GM12873 (cell line): Measurements from ENCODE around the gene C1orf141.

ENCODE experiments used
- TF ChIP-seq, protein P1 (sequence below): IDR thresholded peaks from 2 replicates; pipeline ENCODE4 v1.5.1; 2012; ENCODE audit warnings: low read depth, mild to moderate bottlenecking, moderate library complexity, low read length, control low read depth; ENCODE audit not compliant: insufficient read depth; ENCODE audit errors: missing control alignments

The C1orf141 gene

DNA sequence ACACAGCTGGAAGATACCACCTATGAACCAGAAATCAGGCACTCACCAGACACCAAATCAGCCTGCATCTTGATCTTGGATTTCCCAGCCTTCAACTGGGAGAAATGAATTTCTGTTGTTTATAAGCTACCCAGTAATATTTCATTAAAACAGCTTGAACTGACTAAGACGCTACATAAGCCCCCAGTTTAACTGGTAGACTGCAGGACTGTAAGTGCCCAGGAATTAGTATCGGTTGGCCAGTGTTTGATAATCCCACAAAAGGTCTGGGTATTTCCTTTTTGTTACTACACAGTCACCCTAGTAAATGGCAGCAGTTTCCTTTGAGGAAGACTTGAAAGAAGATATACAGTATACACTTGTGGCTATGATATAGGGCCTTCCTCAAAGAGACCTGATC lies 73.5 kb downstream of the C1orf141 start:
- TF ChIP-seq, protein P1, sequence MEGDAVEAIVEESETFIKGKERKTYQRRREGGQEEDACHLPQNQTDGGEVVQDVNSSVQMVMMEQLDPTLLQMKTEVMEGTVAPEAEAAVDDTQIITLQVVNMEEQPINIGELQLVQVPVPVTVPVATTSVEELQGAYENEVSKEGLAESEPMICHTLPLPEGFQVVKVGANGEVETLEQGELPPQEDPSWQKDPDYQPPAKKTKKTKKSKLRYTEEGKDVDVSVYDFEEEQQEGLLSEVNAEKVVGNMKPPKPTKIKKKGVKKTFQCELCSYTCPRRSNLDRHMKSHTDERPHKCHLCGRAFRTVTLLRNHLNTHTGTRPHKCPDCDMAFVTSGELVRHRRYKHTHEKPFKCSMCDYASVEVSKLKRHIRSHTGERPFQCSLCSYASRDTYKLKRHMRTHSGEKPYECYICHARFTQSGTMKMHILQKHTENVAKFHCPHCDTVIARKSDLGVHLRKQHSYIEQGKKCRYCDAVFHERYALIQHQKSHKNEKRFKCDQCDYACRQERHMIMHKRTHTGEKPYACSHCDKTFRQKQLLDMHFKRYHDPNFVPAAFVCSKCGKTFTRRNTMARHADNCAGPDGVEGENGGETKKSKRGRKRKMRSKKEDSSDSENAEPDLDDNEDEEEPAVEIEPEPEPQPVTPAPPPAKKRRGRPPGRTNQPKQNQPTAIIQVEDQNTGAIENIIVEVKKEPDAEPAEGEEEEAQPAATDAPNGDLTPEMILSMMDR: no peak

DNA sequence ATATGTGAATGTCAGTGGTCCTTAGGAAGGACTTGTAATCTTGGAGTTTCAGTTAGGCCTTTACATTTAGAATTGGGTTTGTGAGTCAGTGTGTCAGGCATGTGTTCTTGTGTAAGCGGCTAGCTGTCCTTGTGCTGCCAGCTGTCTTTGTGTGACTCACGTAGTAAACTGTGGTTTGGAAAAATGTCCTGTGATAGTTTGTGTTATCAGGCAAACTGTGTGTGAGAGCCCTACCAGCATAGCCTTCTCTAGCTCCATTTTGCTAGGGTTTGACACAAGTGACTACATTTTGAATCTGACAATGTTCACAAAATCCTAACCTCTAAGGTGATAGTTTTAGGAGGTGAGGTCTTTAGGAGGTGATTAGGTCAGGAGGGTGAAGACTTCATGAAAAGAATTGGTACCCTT lies 74.0 kb downstream of the C1orf141 start:
- TF ChIP-seq, protein P1: no peak

DNA sequence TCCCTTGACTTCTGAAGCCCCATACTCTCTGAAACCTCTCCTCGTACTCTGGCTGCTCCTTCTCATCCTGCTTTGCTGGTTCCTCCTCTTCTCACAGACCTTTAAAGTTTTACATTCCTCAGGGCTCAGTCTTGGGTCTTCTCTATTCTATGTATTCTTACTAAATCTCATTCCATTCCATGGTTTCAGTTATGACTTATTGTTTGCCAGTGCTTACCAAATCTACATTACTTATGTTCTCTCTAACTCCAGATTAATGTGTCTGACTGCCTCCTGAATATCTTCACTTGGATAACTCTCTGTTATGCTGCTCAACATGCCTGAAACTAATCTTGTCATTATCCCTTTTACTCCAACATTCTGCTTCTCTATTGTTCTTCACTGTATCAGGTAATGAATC lies 75.4 kb downstream of the C1orf141 start:
- TF ChIP-seq, protein P1: no peak

DNA sequence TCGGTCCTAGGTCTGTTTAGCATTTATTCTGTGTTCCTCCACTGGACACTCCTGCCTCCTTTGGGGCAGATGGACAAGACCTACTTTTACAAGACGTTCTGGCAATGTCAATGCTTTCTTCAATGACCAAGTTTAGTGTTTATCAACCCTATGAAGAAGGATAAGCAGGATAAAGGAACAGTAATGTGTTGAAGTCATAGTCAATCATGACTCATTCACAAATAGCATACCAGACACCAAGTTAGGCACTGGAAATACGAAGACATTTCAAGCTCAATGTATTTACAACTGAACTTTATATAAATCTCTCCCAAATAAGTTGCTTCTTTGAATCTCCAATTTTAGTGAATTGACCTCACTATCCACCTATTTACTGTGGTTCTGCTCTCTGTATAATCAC lies 76.0 kb downstream of the C1orf141 start:
- TF ChIP-seq, protein P1: no peak

DNA sequence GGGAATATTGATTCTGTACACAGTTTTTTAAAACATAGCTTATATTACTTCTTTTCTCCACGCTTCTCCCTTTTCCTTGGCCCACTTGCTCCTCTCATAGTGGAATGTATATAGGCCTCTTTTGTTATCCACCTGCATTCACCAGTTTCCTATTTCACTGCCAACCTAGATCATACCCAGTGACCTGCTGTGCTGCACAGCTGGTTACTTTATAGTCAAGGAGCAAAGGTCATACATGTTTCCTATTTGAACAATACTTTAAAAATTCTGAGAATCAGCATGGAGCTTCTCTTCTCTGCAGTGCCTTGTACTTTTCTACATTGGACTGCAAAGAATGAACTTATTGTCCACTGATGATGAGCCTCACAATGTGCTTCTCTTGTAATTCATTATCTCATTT lies 76.5 kb downstream of the C1orf141 start:
- TF ChIP-seq, protein P1: no peak

DNA sequence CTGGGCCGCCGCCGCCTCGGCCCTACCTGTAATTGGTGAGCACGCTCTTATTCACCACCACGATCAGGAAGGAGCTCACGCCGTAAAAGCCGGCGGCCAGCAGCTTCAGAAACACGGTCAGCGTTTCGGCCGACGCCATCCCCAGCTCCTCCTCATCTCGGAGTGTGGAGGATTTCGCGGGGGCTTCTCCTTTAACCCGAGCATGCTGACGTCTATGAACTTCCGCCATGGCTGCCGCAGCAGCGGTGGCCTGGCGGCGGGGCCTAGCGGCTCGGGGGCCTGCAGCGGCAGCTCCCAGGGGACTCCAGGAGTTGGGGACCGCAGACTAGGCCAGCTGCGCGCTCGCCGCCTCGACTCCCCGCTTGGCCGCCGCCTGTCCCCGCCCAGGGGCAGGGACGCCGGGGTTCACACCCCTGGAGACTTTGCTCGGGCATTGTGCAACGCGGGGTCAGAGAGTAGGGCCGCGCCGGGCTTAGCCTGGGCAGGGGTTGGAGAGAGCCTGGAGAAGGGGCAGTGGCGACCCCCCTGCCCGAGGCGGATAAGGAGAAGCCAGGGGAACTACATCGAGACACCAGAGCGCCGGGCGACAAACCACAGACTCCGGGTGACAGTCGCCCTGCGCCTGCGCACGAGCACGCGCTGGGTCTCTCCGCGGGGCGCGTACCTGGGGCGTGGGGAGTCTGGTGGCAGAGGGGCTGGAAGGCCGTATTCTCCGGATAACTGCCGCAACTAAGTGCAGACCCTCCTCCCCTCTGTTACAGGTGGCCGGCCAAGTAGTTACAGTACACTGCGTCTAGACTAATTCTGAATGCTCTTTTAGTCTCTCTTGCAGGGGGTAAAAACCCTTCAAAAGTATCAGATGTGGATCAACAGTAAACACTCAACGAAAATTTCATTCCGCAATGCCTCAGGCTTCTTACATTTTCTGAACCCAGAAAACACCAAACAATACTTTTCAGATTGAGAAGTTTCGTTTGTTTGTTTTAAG lies 80.7 kb downstream of the C1orf141 start, which contains the start of gene SLC35D1:
Gene SLC35D1, minus strand, starts transcription at position 364 of the 988 bp plus-strand sequence. Its CDS starts 135 bp downstream, at position 229.
- TF ChIP-seq, protein P1: no peak

GRCh38 chr1:67053535-67053784 lies 81.3 kb downstream of the C1orf141 start:
- TF ChIP-seq, protein P1: no peak
